Activated CD4-positive, alpha-beta memory T cell treated with anti-CD3 and anti-CD28 coated beads for 36 hours (primary cell): ENCODE measurements around the gene DQX1. TPM values are rescaled to one million over a fixed set of nuclear protein-coding genes. Genes with fewer than 3 reads are reported as not detected.
"Not testable (repeated sequence)": the region's sequence is repeated elsewhere in the genome, so short reads cannot be mapped to it uniquely, and the experiment has no call there.

Experiments
- CTCF ChIA-PET: fragments of 350-600 bp; sonication (Branson Sonifier 250); formaldehyde crosslinking; loops from one replicate; lab custom pipeline; 2021; ENCODE audit warnings: antibody characterized with exemption, inconsistent platforms; lab: Charles Lee
- POLR2A ChIA-PET: fragments of 350-600 bp; sonication (Branson Sonifier 250); formaldehyde crosslinking; loops from one replicate; lab custom pipeline; 2021; ENCODE audit warnings: antibody characterized with exemption; lab: Charles Lee
- DNase-seq: peaks from one replicate; pipeline ENCODE4 v3.0.0-alpha.2; 2020
- H3K27ac Mint-ChIP-seq: one replicate; pipeline ENCODE4 v1.8.0; 2021; ENCODE audit warnings: mixed read lengths
- H3K27me3 Mint-ChIP-seq: one replicate; pipeline ENCODE4 v1.8.0; 2021; ENCODE audit warnings: mixed read lengths
- H3K36me3 Mint-ChIP-seq: one replicate; pipeline ENCODE4 v1.8.0; 2021; ENCODE audit warnings: mixed read lengths
- H3K4me1 Mint-ChIP-seq: one replicate; pipeline ENCODE4 v1.8.0; 2021; ENCODE audit warnings: low read depth, mixed read lengths
- H3K4me3 Mint-ChIP-seq: one replicate; pipeline ENCODE4 v1.8.0; 2021; ENCODE audit warnings: mild to moderate bottlenecking, mixed read lengths
- H3K9me3 Mint-ChIP-seq: one replicate; pipeline ENCODE4 v1.8.0; 2021; ENCODE audit warnings: mixed read lengths
- intact Hi-C: fragments of 100-400 bp; cut with micrococcal nuclease; formaldehyde crosslinking; loops from one replicate; pipeline ENCODE4 v1.15.1; 2023
- total RNA-seq, 2 experiments: library from RNA; stranded (reverse); gene quantifications; one replicate each; pipeline ENCODE4 v1.2.3, GENCODE V29; 2021

The DQX1 gene
- total RNA-seq, 2 experiments from 2014 or later: 0.33 to 0.56 TPM

- Mint-ChIP-seq H3K27ac (peak overlapping the region; percentile 99), H3K4me1 (peaks cover 35% of the 10 kb centered on the region), H3K4me3 (peak overlapping the region; percentile 100), H3K36me3 (peaks cover 26% of the 10 kb centered on the region)
- H3K27me3 Mint-ChIP-seq, H3K9me3 Mint-ChIP-seq, DNase-seq: not testable (repeated sequence)
- ChIA-PET CTCF (interaction anchor here (1.0 to 8.8 kb wide), 14 partner anchors 10 to 216 kb away, joined by 3 to 145 read pairs (median 5); partner anchors contain the start of genes AUP1, HTRA2, MOGS and MRPL53), POLR2A (interaction anchor here (0.6 to 3.6 kb wide), 10 partner anchors 11 to 143 kb away, joined by 3 to 31 read pairs (median 4); partner anchors contain the start of genes AUP1, DQX1, HTRA2 and MRPL53)
- intact Hi-C loops: loop anchor here (1.0 to 2.0 kb wide), 8 partner anchors 15 to 104 kb away; partner anchors contain the start of genes AUP1, DOK1, HTRA2 and PCGF1
Observed at GRCh38 chr2:74483675-74484164, 42.3 kb downstream of the DQX1 start.

GRCh38 chr2:74482801-74483674 lies 43.0 kb downstream of the DQX1 start, which contains the start of the genes CCDC142 and TTC31:
Gene CCDC142 (minus strand): TSS chr2:74482998. CDS start chr2:74482837, 161 bp downstream.
Gene TTC31 (plus strand): TSS chr2:74483081. CDS start chr2:74483096, 15 bp downstream.
- peak within 1 kb of the TSS; percentile 100 for H3K4me3 Mint-ChIP-seq
- peaks cover 26% of the 10 kb centered on the region for H3K36me3 Mint-ChIP-seq
- CTCF ChIA-PET: interaction anchor here (0.8 to 8.8 kb wide), 23 partner anchors 10 to 485 kb away, joined by 3 to 145 read pairs (median 6); partner anchors contain the start of genes AUP1, C2orf81, HTRA2 and INO80B
- H3K27ac Mint-ChIP-seq: peak within 1 kb of the TSS; percentile 99
- H3K9me3 Mint-ChIP-seq: no peaks in the 10 kb centered on the region
- H3K4me1 Mint-ChIP-seq: peaks cover 35% of the 10 kb centered on the region
- peak; percentile 96 for DNase-seq
- intact Hi-C loops: loop anchor here (1.0 to 2.0 kb wide), 9 partner anchors 11 to 104 kb away; partner anchors contain the start of genes AUP1, DOK1, HTRA2 and MRPL53
- H3K27me3 Mint-ChIP-seq: no peaks in the 10 kb centered on the region
- POLR2A ChIA-PET: interaction anchor here (0.8 to 3.6 kb wide), 14 partner anchors 9 to 106 kb away, joined by 3 to 31 read pairs (median 4); partner anchors contain the start of genes AUP1, DQX1, HTRA2 and INO80B

GRCh38 chr2:74481961-74482800 lies 43.9 kb downstream of the DQX1 start:
- Mint-ChIP-seq H3K4me1 (peaks cover 35% of the 10 kb centered on the region), H3K4me3 (peak overlapping the region; percentile 100), H3K36me3 (peaks cover 26% of the 10 kb centered on the region), H3K27me3 (no peaks in the 10 kb centered on the region), H3K27ac (peak overlapping the region; percentile 99), H3K9me3 (no peaks in the 10 kb centered on the region)
- ChIA-PET CTCF (interaction anchor here (0.8 to 8.8 kb wide), 22 partner anchors 9 to 486 kb away, joined by 3 to 145 read pairs (median 6); partner anchors contain the start of genes AUP1, C2orf81, HTRA2 and INO80B), POLR2A (interaction anchor here (0.5 to 3.6 kb wide), 11 partner anchors 9 to 103 kb away, joined by 3 to 31 read pairs (median 4); partner anchors contain the start of genes AUP1, HTRA2, INO80B and MRPL53)
- intact Hi-C loops: loop anchor here (1.0 to 2.0 kb wide), 2 partner anchors 10 to 73 kb away; partner anchors contain the start of genes DOK1 and MRPL53
- DNase-seq: peak; percentile 73

- ChIA-PET CTCF (interaction anchor here (0.6 to 8.8 kb wide), 11 partner anchors 8 to 270 kb away, joined by 3 to 145 read pairs (median 7); partner anchors contain the start of genes AUP1, HTRA2, INO80B and MRPL53), POLR2A (interaction anchor here (0.5 to 3.6 kb wide), 11 partner anchors 9 to 104 kb away, joined by 3 to 31 read pairs (median 3); partner anchors contain the start of genes AUP1, HTRA2, INO80B and MRPL53)
- Mint-ChIP-seq H3K4me3 (peak overlapping the region; percentile 100), H3K9me3 (no peaks in the 10 kb centered on the region), H3K27ac (no peak overlapping the region), H3K4me1 (peaks cover 35% of the 10 kb centered on the region), H3K36me3 (peaks cover 24% of the 10 kb centered on the region), H3K27me3 (no peaks in the 10 kb centered on the region)
- intact Hi-C loops: no loop called here
- DNase-seq: no peak
Observed at GRCh38 chr2:74481431-74481830, 44.6 kb downstream of the DQX1 start.

GRCh38 chr2:74474899-74475298 lies 51.1 kb downstream of the DQX1 start:
- no peak overlapping the region for H3K4me3 Mint-ChIP-seq
- H3K27ac Mint-ChIP-seq: no peak overlapping the region
- CTCF ChIA-PET: interaction anchor here (1.0 to 4.8 kb wide), 5 partner anchors 8 to 241 kb away, joined by 3 to 47 read pairs (median 4); partner anchors contain the start of genes CCDC142, MOGS and TTC31
- POLR2A ChIA-PET: interaction anchor here (1.0 kb wide), 1 partner anchor 16 kb away, joined by 3 read pairs; the partner anchor contains the start of gene WBP1
- intact Hi-C loops: no loop called here
- DNase-seq: no peak
- H3K27me3 Mint-ChIP-seq: no peaks in the 10 kb centered on the region
- H3K36me3 Mint-ChIP-seq: peaks cover 28% of the 10 kb centered on the region
- no peaks in the 10 kb centered on the region for H3K9me3 Mint-ChIP-seq
- peaks cover 23% of the 10 kb centered on the region for H3K4me1 Mint-ChIP-seq

GRCh38 chr2:74474481-74474880 lies 51.5 kb downstream of the DQX1 start:
- POLR2A ChIA-PET: no interaction called here
- H3K4me3 Mint-ChIP-seq: no peak overlapping the region

GRCh38 chr2:74472945-74473258 lies 53.1 kb downstream of the DQX1 start:
- CTCF ChIA-PET: interaction anchor here (1.2 to 4.8 kb wide), 3 partner anchors 10 to 82 kb away, joined by 3 to 47 read pairs (median 5); partner anchors contain the start of genes CCDC142, TTC31 and WBP1

More at GRCh38 chr2:74474481-74474880, 51.5 kb downstream of the DQX1 start:
- peaks cover 23% of the 10 kb centered on the region for H3K4me1 Mint-ChIP-seq
- intact Hi-C loops: no loop called here
- H3K9me3 Mint-ChIP-seq: no peaks in the 10 kb centered on the region
- peaks cover 25% of the 10 kb centered on the region for H3K36me3 Mint-ChIP-seq
- H3K27me3 Mint-ChIP-seq: no peaks in the 10 kb centered on the region
- no peak overlapping the region for H3K27ac Mint-ChIP-seq
- no peak for DNase-seq
- CTCF ChIA-PET: interaction anchor here (0.9 to 4.8 kb wide), 5 partner anchors 8 to 241 kb away, joined by 3 to 47 read pairs (median 3); partner anchors contain the start of genes CCDC142 and TTC31

GRCh38 chr2:74472086-74472944 lies 53.7 kb downstream of the DQX1 start, which contains the start of gene MRPL53:
Gene MRPL53 (minus strand): TSS chr2:74472680. CDS start chr2:74472660, 20 bp downstream.
- H3K9me3 Mint-ChIP-seq: no peaks in the 10 kb centered on the region
- peaks cover 22% of the 10 kb centered on the region for H3K36me3 Mint-ChIP-seq
- CTCF ChIA-PET: interaction anchor here (1.2 to 4.8 kb wide), 4 partner anchors 10 to 81 kb away, joined by 3 to 47 read pairs (median 8); partner anchors contain the start of genes CCDC142, TTC31 and WBP1
- intact Hi-C loops: loop anchor here (1.0 to 2.0 kb wide), 3 partner anchors 10 to 56 kb away; partner anchors contain the start of genes AUP1, CCDC142, HTRA2 and WBP1
- H3K4me3 Mint-ChIP-seq: peak within 1 kb of the TSS; percentile 96
- no peaks in the 10 kb centered on the region for H3K27me3 Mint-ChIP-seq
- peak; percentile 96 for DNase-seq
- peak within 1 kb of the TSS; percentile 96 for H3K27ac Mint-ChIP-seq
- POLR2A ChIA-PET: interaction anchor here (1.0 to 2.4 kb wide), 5 partner anchors 10 to 58 kb away, joined by 3 to 23 read pairs (median 7); partner anchors contain the start of genes AUP1, CCDC142, HTRA2 and INO80B
- peaks cover 19% of the 10 kb centered on the region for H3K4me1 Mint-ChIP-seq

More at GRCh38 chr2:74472945-74473258, 53.1 kb downstream of the DQX1 start:
- Mint-ChIP-seq H3K27me3 (no peaks in the 10 kb centered on the region), H3K4me3 (peak overlapping the region; percentile 96), H3K4me1 (peaks cover 19% of the 10 kb centered on the region), H3K36me3 (peaks cover 22% of the 10 kb centered on the region), H3K9me3 (no peaks in the 10 kb centered on the region), H3K27ac (peak overlapping the region; percentile 96)
- no peak for DNase-seq
- intact Hi-C loops: loop anchor here (1.0 to 2.0 kb wide), 3 partner anchors 9 to 56 kb away; partner anchors contain the start of genes AUP1, CCDC142, HTRA2 and WBP1
- POLR2A ChIA-PET: interaction anchor here (1.0 to 2.4 kb wide), 5 partner anchors 9 to 57 kb away, joined by 3 to 23 read pairs (median 7); partner anchors contain the start of genes AUP1, CCDC142, HTRA2 and INO80B
